Renal cortex interstitium (tissue), 11 donors: Measurements from ENCODE around the gene FIS1. TPM values are rescaled to one million over a fixed set of nuclear protein-coding genes. Genes with fewer than 3 reads are reported as not detected.

ENCODE experiments used
- DNase-seq, 11 donors: peaks; one replicate each; pipeline ENCODE4 v3.0.0-alpha.2; 2013; ENCODE audit warnings: low read depth in 9 of 11, low spot score in 4 of 11; ENCODE audit errors: extremely low read depth in 1 of 11
- polyA plus RNA-seq, 3 donors: library from polyadenylated mRNA; unstranded; fragments of 120-200 nt; gene quantifications; one replicate each; pipeline ENCODE4 v1.2.1, GENCODE V29; 2013; ENCODE audit not compliant: insufficient read length in 3 of 3

The FIS1 gene
- polyA plus RNA-seq, 3 donors: 131 to 168 (median 139) TPM

DNA sequence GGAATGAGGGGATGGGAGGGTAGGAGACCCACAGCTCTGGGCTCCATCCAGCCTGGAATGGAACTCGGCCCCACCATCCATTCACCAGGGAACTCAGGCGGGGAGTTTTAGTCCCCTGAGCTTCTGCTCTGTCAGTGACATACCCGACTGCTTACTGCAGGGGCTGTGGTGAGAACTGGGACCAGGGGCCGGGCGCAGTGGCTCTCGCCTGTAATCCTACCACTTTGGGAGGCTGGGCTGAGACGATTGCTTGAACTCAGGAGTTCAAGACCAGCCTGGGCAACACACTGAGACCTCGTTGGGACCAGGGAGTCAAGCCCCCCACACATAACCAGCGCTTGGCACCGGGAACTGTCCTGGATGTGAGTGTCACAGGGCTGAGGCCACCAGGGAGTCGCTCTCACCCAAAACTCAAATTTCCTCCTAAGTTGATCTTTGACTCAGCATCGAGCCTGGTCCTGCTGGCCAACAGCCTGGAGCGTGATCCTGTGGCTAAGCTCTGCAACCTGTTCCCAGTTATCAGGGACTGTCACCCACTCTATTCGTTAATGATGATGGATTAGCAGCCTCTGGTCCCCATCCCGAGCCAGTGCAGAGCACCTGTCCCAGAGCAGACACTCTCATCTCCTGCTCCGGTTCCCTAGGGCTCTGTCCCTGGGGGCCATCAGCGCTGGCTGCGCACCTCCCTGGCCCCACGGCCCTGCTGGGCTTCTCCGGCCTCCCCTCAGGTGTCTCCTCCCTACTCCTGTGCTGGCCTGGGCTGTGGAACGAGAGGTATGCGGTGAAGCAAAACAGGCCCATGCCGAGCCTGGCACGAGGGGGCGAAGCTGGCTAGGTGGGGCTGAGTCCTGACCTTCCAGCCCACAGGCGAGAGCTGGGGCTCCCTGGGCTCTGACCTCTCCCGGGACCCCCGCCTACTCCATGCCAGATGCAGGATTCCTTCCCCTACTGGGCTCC, 6.4 kb downstream of the FIS1 start:
- no peak for DNase-seq

DNA sequence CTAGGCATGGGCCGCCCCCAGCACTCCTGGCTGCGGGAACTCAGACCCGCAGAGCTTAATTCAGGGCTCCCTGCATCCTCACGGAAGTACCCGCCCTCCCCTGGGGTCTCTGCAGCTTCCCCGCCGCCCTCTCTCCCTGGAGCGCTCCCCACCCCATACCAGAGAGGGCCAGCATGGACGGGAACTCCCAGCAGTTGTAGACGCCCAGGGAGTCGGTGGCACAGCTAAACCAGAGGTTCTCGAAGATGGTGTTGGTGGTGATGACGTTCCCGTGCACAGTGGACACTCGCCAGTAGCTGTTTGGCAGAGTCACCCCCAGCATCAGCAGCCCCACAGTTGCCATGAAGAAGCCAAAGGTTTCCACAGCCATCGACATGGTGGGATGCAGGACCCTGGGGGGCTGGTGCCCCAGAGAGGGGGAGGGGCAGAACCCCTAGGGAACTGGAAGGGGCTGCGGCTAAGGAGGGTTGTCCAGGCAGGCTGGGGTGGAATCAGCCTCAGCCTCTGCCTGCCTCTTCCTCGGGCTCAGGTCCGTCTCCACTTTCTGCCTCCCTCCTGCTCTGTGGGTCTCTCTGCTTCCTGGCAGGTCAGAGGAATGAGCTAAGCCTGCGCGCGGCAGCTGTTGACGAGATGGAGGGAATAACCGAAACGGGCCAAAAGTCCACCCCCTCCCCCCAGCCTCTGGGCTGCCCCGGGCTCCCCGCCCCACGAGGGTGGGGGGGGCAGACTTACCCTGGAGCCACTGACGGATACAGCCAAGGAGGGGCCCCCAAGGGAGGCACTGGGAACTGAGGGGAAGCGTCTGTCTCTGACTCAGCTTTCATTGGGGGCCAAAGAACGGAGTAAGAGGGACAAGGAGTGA, 7.4 kb downstream of the FIS1 start, which contains the start of gene CLDN15:
TSS of gene CLDN15 (minus strand) at position 597 of the 862 bp plus-strand sequence. CDS start at position 376, 221 bp downstream.
- DNase-seq: no peak

DNA sequence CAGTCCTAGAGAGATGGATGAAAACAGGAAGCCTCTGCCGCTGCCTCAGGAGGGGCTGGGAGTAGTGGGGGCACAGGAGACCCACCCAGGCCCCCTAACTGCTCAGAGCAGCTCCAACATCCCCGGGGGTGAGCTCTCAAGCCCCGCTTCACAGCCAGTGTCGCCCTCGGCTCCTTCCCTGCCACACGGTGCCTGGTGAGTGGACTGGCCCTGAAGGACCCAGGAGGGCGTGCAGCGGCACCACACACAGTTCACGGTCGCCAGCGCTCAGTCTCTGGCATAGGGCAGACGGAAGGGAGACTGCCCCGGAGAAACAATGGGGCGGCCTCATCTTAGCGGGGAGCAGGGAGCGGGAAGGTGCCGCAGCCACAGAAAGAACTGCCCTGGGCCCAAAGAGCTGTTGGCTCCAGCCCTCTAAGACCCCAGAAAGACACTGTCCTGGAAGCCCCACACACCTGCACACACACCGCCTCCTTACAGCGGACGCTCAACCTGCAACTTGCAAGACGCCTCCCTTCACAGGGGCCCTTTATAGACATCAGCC, 8.5 kb downstream of the FIS1 start:
- no peak for DNase-seq

DNA sequence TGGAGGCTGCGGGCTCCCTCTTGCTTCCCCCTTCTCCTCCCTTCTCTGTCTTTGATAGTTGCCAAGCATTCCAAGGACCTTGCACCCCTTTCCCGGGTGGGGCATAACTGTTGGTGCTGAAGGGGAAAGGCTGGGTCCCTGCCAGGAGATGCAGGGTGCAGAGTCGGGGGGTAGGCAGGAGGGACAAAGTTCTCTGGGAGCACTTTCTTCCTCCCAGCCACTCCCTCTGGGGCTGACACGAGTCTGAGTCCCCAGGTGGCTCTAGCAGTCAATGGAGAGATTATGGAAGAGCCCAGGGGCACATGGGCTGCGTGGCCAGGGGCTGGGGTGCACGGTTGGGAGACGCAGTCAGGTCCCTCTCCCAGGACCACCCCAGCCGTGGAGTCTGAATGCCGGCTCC, 9.4 kb downstream of the FIS1 start:
- DNase-seq: no peak

DNA sequence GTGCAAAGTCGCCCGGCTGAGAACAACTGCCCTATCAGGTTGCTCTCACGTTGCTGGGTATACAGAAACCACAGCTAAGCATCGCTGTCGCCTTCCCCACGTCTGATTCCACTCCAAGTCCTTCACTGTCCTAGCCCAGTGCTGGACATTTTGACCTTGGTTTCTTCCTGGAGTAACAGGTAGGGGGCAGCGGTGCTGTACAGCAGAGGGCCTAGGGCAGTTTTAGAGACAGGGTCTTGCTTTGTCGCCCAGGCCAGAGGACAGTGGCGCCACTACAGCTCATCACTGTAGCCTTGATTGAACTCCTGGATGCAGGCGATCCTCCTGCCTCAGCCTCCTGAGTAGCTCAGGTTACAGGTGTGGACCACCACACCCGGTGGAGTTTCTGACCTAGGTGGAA, 9.8 kb downstream of the FIS1 start:
- no peak for DNase-seq

DNA sequence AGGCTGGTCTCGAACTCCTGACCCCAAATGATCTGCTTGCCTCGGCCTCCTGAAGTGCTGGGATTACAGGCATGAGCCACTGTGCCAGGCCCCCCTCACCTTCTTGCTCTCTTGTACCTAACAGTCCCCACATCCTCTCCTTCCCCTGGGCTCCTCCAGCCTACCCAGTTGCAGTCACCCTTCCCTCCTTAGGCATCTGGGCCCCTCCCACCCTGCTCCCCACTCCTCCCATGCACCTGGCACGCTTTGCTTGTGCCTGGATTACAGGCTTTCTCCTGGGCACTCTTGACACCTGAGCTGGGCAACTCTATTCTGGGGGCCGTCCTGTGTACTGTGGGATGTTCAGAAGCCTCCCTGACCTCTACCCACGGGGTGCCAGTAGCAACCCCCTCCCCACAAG, 10.2 kb downstream of the FIS1 start:
- DNase-seq: no peak

DNA sequence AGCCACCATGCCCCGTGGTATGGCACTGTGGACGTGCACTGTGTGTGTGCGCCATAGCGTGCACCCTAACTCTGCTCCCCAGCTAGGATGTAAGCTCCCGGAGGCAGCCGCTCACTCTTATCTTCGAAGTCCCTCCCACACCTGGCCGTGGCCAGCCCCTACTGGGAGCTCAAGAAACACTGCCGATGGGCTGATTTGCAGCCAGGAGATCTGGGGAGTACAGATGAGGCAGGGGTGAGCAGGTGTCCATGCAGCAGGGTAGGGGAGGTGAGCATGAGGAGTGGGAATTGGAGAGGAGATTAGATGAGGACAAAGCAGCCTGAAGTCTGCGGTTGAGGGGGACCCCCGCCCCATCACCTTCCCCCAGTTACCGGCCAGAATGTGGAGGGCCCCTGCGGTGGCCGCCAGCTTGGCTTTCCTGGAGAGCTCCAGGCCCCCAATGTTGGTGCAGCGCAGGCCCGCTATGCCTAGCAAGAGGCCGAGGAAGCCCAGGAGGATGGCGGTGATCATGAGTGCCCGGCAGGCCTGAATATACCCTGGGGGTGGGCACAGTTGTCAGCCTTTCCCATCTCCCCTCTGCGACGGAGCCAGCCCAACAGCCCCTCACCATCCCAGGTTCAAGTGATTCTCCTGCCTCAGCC, 10.9 kb downstream of the FIS1 start:
- DNase-seq: no peak

DNA sequence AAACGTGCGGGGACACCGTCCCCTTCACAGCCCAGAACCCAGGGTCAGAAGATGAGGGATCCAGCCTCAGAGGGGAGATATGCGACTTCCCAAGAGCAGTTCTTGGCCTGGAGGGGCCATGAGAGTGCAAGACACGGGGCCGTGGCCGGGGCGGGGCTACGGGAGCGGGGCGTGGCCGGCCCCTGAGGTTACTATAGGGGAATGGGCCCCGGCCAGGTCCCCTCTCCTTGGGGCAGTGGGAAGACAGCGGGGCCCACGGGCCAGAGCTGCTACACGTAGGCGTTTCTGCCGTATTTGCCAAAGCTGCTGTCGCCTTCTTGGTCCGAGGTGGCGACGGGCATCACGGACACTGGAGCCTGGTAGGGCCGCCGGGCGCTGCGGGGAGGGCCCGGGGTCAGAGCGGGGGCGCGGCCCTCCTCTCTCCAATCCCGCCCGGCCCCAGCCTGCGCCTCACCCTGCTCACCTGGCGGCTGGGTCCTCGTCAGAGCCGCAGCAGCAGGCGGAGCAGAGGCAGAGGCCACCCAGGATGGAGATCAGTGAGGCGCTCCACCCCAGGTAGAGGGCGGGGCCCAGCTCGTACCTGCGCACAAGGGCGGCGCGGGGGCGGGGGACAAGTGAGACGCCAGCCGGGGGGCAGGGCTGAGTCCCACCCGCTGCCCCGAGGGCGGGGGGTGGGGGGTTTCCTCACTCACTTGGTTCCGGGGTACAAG, 12.6 kb downstream of the FIS1 start:
- no peak for DNase-seq

DNA sequence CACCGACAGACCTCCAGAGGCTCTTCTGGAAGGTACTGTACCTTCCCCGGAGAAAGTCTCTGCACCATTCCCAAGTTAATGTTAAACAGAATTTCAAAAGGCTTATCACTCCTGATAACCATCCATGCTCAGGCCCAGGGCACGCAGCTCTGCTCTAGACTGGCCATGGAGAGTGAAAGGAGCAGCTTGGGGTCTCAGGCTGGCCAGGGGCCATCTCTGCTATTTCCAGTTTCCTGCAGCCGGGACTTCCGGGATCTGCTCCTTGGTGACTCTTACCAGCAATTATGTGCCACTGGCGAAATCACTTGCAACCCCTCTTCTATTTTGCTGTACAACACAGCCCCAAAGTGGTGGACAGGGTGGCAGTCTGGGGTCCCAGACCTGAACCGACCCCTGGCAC, 13.2 kb downstream of the FIS1 start:
- no peak for DNase-seq

DNA sequence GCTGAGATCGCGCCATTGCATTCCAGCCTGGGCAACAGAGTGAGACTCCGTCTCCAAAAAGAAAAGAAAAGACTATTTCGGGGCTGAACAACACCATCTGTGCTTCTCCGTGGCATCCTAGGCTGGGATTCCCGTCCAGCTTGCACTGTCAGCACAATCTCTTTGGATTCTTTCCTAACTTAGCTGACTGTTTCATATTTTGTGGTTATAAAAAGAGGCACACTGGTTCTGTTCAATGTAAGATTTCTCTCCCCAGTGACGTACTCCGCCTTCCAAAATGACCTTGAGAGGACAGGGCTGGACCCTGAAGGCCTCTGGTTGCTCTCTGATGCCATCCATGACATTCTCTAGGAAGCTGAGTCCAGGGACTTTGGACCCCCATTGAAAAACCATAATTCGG, 18.2 kb downstream of the FIS1 start:
- no peak for DNase-seq

DNA sequence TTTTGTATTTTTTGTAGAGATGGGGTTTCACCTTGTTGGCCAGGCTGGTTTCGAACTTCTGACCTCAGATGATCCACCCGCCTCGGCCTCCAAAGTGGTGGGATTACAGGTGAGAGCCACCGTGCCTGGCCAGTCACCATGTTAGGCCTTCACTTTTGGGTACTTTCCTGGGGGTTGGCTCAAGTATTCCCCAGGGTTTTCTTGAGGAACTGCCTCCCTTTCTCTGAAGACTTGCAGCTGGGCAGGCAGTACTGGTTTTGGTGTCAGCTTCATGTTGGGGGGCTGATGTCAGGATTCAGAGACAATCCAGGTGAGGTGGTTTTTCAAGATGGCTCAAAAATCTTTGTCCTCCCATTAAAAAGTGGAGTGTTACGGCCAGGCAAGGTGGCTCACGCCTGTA, 19.2 kb downstream of the FIS1 start:
- no peak for DNase-seq

DNA sequence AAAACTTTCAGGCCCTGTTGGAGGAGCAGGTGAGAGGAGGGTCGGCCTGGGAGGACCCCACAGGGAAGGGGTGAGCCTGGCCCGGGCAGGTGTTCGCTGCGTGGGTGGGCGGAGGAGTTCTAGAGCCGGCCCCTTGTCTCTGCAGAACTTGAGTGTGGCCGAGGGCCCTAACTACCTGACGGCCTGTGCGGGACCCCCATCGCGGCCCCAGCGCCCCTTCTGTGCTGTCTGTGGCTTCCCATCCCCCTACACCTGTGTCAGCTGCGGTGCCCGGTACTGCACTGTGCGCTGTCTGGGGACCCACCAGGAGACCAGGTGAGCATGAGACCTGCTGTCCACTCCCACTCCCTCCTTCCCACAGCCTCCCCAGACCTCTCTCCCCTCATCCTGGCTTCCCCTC, 21.4 kb downstream of the FIS1 start:
- no peak for DNase-seq

DNA sequence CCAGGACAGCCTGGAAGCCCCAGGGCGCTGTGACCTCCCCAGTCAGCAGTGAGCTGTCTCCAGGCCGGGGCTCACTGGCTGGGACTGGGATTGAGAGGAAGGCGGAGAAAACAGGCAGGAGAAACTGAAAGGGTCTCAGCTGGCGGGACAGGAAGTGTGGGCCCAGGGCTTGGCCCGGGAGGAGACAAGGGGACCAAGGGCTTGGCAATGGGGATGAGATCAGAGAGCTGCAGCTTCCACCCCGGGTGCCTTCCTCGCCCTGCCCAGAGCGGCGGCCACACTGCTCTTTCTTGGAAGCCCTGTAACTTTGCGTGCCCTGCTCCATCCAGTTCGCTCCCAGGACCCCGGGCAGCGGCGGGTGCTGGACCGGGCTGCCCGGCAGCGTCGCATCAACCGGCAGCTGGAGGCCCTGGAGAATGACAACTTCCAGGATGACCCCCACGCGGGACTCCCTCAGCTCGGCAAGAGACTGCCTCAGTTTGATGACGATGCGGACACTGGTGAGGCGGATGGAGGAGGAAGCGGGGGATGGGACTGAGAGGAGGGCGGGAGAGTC, 22.5 kb downstream of the FIS1 start:
- DNase-seq: no peak

DNA sequence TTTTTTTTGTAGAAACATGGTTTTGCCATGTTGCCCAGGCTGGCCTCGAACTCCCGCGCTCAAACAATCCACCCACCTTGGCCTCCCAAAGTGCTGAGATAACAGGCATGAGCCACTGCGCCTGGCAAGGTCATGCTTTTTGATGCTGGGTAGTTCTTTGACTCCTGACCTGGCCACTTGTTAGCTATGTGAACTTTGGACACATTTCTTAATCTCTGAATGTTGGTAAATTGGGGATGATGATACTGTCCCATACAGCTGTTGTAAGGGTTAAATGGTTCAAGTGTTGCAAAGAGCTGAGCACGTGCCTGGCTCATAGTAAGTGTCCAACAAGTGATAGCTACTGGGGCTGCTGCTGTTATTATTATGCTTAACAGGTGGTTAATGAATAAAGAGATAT, 24.6 kb downstream of the FIS1 start:
- no peak for DNase-seq

DNA sequence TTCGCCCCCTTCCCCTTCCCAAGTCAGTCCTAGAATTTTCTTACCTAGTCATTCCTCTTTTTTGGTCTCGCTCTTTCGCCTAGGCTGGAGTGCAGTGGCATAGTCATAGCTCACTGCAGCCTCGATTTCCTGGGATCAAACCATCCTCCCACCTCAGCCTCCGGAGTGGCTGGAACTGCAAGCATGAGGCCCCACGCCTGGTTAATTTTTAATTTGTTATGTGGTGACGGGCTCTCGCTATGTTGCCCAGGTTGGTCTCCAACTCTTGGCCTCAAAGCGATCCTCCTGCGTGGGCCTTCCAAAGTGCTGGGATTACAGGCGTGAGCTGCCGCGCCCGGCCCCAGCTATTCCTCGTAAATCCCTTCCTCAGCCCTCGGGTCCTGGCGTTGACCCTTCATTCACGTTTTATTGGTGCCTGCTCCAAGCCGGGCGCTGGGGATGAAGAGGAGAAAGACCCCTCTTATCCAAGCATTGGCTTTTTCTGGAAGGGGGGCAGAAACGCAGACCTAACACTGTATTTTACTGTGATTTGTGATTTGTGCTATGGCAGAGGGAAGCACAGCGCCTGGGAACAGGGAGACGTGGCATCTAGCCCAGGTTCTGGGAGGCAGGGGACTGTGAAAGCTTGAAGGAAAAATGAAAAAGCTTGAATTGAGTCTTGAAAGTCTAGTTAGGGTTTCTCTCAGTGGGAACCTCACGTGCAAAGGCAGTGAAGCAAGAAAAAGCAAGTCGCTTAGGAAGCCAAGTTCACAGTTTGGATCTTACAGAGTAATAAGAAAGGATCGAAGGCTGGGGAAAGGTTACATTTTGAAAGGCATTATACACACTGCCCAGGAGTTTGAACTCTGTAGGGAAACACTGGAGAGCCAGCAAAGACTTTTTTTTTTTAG, 26.4 kb downstream of the FIS1 start:
- DNase-seq: no peak

DNA sequence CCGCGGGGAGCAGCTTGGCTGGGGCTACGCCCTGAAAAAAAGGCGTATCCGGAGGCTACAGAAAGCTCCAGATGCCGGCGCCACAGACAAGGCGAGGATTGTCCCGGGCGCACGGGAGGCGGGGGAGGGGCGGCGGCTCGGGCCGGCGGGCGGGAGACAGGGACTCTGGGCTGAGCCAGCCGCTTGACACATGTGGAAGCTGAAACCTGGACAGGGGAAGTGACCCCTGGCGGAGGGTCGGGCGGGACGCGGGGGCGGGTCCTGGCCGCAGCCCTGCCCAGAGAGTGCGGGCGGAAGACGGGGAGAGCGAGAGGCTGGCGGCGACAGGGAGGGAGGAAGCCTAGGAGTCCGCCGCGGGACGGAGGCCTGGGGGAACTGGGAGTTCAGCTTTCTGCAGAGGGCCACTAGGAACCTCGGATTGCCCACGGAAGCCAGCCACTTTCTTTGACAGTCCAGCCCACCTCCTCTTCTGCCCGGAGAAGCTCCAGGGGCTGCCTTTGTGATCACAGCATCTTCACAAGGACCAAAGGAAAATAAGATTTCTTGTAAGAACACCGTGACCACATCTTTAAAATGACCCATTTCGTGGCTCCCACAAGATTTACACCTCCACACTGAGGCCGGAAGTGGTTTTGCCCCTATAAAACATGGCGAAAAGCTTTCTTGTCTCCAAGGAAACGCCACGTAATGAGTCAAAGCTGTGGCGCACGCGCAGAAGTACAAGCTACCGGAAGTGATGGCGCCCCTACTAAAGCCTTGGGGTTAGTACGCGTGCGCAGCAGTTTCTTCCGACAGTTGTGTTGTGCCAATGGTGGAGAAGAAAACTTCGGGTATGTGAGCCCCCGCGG, 27.3 kb downstream of the FIS1 start, which contains the start of the genes PLOD3 and ZNHIT1:
TSS of gene PLOD3 (minus strand) at position 194 of the 848 bp plus-strand sequence. CDS start 307 bp downstream, outside the sequence.
TSS of gene ZNHIT1 (plus strand) at position 778 of the 848 bp plus-strand sequence. CDS start at position 809, 31 bp downstream.
- peak; percentile 96 to 99 (median 98) for DNase-seq
